ENCODE measurements around the gene CCDC124.

CCDC124 gene

DNA sequence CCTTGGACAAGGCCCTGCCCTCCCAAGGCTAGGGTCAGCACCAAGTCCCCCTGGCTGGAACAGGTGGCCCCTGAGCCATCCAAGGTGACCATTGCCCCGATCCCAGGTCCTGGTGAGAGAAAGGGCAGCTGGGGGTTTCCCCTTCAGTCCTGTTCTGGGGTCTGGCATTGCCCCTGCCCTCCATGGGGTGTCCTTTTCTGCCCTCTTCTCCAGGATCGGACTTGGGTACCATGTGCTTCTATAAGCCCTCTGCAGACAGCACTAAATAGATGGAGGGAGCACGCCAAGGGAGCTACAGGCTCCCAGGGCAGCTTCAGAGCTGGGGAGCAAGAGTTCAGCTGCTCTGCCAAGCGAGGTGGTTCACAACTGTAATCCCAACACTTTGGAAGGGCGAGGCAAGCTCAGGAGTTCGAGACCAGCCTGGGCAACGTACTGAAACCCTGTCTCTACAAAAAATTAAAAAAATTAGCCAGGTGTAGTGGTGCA, 20.5 kb downstream of the CCDC124 start:
- no peak for DNase-seq

- no peak for DNase-seq
These were observed 21.1 kb downstream of the CCDC124 start for GRCh38 chr19:17953869-17954268.

- no peak for DNase-seq
These were observed 21.6 kb downstream of the CCDC124 start for GRCh38 chr19:17954401-17954800.

- no peak for DNase-seq
These were observed 24.5 kb downstream of the CCDC124 start for GRCh38 chr19:17957149-17957849.

- DNase-seq = no peak
These were observed 25.1 kb downstream of the CCDC124 start for GRCh38 chr19:17957885-17958284.

- no peak for DNase-seq
These were observed 31.3 kb downstream of the CCDC124 start for GRCh38 chr19:17963936-17964691.

GRCh38 chr19:17965370-17966128, 32.7 kb downstream of the CCDC124 start:
- no peak for DNase-seq

- DNase-seq = no peak
These were observed 33.3 kb downstream of the CCDC124 start for GRCh38 chr19:17966129-17966483.

GRCh38 chr19:17966550-17967256, 33.9 kb downstream of the CCDC124 start, which contains the start of gene KCNN1:
Gene KCNN1, plus strand, starts transcription at chr19:17967107. Its CDS starts 6,782 bp downstream, at chr19:17973889.
- DNase-seq = no peak

DNA sequence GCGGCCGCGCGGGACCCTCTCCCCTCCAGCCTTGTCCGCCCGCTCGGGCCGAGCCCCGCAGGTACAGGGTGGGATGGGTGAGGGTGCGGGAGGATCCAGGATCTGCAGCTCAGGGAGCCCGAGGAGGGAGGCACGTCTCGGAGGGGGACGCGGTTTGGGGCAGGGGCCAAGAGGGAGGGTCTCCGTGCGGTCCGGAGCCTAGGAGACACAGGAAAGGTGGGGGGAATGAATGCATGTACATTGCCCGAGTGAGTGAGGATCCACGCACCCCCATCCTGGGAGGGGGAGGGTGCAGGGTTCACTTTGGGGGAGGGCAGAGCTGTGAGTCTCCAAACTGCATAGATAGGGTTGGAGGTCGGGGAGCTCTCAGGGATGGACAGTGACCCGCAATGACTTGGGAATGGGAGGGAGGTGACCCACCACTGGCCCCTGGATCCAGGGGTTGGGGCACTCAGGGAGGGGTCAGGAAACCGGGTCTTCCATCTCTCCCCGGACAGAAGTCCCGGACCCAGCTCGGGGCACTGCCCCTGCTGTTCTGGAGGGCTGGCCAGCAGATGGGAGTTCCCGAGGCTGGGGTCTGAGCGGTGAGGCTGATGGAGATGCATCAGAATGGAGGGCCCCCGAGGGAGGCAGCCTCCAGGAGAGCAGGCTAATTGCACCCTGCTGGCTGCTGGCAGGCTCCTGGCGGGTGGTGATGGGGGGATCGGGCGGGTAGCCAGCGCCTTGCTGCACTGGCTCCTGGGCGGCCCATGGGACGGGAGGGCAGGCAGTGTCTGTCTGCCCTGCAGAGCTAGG, 34.6 kb downstream of the CCDC124 start:
- no peak for DNase-seq

DNA sequence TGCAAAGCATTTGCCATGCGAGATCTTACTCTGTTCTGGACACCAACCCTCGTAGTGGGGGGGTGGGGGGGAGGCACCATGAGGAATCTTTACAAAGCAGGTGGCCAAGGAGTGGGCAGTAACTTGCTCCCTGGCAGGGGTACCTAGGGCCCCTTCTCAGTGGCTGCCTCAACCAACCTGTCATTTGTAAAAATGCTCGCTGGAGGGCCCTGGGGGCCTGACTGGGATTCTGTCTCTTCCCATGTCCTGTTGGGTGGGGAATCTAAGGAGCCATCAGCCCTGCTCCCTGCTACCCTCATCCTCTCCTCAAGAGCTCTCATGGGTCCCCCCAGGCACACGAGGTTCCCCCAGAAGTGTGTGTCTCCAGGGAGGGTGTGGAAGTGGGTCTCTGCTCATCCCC, 35.5 kb downstream of the CCDC124 start:
- DNase-seq = no peak

GRCh38 chr19:17969096-17969792, 36.4 kb downstream of the CCDC124 start:
- no peak for DNase-seq

DNA sequence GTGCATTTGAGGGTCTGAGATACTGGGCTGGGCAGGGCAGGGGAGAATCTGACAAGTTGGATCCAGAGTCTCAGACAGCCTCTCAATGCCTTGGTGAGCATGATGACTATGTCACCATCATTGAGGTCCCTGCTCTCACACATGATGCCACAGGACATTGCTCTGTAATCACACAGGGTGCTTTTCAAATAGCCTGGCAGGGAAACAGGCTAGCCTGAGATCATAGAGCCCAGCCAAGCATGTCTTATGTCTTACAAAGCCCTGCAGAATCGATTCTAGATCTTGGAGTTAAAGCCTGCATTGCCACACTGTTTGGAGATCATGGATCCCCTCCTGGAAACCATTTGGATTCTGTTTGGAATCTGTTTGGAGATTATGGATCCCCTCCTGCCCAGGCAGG, 39.4 kb downstream of the CCDC124 start:
- no peak for DNase-seq

DNA sequence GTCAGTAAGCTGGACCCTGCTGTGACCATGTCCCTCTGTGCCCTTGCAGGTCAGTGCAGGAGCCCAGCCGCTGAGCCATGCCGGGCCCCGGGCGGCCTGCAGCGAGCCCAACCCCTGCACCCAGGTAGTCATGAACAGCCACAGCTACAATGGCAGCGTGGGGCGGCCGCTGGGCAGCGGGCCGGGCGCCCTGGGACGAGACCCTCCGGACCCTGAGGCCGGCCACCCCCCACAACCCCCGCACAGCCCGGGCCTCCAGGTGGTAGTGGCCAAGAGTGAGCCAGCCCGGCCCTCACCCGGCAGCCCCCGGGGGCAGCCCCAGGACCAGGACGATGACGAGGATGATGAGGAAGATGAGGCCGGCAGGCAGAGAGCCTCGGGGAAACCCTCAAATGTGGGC, 40.9 kb downstream of the CCDC124 start:
- DNase-seq = no peak

DNA sequence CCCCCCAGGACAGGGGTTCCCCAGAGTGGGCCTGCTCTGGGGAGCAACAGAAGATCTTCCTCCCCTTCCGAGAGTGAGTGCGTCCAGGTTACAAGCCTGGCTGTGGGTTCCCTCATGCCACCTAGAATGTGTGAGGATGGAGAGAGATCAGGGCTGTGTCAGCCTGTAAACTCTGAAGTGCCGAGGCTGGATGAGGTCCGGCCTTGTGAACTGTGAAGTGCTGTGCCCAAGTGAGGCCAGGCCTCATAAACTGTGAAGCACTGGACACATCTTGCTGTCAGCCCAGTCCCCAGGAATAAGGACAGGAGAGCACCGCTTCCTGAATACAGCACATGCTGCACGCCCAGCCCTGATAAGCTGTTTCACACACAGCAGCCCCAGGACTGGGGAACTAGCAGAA, 41.7 kb downstream of the CCDC124 start:
- no peak for DNase-seq

DNA sequence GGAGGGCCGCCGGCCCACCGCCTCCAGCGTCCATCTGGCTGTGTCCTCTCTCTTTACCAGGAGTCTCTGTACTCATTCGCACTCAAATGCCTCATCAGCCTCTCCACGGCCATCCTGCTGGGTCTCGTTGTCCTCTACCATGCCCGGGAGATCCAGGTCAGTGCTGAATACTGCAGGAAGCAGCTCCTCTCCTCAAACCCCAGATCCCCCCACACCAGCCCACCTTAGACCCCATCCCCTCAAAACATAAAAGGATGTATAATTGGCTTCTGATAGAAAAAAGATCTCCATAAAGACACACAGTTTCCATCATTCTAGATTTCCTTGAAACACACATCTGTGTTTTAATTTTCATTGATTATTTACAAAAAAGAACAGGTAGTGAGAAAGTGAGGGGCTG, 42.2 kb downstream of the CCDC124 start:
- no peak for DNase-seq

GRCh38 chr19:17977021-17977420, 44.2 kb downstream of the CCDC124 start:
- no peak for DNase-seq

GRCh38 chr19:17977488-17977887, 44.7 kb downstream of the CCDC124 start:
- DNase-seq = no peak

DNA sequence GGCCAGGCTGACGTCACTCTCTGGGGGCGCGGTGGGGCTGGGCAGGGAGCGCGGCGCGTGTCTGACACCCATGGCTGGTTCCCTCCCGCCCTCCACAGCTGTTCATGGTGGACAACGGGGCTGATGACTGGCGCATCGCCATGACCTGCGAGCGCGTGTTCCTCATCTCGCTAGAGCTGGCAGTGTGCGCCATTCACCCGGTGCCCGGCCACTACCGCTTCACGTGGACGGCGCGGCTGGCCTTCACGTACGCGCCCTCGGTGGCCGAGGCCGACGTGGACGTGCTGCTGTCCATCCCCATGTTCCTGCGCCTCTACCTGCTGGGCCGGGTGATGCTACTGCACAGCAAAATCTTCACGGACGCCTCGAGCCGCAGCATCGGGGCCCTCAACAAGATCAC, 48.8 kb downstream of the CCDC124 start:
- no peak for DNase-seq

- no peak for DNase-seq
These were observed 49.6 kb downstream of the CCDC124 start for GRCh38 chr19:17982430-17982829.

Measured in right kidney (tissue), 1 donor.